NCI-H2029 treated with DMSO at 0.1 percent for 48 hours (cell line): ENCODE results near the gene ANGPT4.
"Not testable (repeated sequence)": the region's sequence is repeated elsewhere in the genome, so short reads cannot be mapped to it uniquely, and the experiment has no call there.

Experiments used
- DNase-seq: peaks from one replicate; lab custom pipeline; 2025; lab: John Stamatoyannopoulos, UW

The ANGPT4 gene

DNA sequence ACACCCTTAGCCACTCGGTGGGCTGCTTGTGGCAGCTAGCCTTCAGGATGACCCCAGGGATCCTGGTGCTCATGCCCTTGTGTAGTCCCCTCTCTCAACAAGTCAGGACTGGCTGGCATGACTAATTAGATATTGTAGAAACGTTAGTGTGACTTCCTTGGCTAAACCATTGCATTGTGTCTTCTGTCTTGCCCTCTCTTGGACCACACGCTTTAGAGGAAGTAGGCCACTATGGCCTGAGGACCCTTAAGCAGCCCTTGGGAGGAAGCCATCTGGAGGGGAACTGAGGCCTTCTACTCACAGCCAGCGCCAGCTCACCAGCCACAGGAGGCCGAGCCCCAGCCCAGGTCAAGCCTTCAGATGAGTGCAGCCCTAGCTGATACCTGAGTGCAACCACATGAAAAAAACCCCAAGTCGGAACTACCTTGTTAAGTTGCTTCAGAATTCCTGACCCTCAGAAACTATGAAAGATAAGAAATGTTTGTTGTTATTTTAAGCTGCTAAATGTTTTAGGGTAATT, 10.1 kb downstream of the ANGPT4 start:
- DNase-seq: no peak

- no peak for DNase-seq
Measured at GRCh38 chr20:905396-905961, 10.7 kb downstream of the ANGPT4 start.

GRCh38 chr20:904039-904545, 12.0 kb downstream of the ANGPT4 start:
- DNase-seq: no peak

GRCh38 chr20:897436-897835, 18.7 kb downstream of the ANGPT4 start:
- DNase-seq: not testable (repeated sequence)

GRCh38 chr20:896501-897025, 19.6 kb downstream of the ANGPT4 start:
- DNase-seq: no peak

GRCh38 chr20:892371-892770, 23.8 kb downstream of the ANGPT4 start:
- not testable (repeated sequence) for DNase-seq

DNA sequence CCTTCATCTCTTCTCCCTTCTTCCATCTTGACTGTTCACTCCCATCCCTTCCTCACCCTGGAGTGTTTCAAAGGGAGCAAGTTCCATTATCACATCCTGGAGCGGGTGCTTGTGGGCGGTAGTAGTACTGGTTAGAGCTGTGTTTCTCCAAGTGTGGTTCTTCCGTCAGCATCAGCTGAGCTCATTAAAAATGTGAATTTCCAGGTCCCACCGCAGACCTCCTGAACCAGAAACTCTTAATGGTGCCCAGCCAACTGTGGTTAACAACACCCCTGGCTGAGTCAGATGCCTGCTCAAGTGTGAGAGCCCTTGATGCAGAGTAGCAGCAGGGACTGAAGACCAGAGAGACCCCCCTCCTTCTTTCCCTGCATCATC, 24.4 kb downstream of the ANGPT4 start:
- no peak for DNase-seq

- DNase-seq: no peak
Measured at GRCh38 chr20:891058-891705, 25.0 kb downstream of the ANGPT4 start.

DNA sequence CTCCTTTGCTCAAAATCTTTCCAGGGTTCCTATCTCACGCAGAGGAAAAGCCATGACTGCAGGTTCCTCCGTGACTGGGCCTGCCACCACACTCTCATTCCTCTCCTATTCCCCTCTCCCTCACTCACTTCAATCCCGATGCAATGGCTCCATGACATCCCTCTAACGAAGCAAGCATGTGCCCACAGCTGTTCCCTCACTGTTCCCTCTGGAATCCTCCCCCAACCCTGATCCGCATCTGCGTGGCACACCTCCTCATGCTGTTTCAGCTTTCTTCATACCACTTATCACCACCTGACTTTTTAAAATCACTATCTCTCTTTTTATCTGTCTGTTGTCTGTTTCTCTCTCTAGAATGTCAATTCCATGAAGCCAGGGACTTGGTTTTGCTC, 25.5 kb downstream of the ANGPT4 start:
- no peak for DNase-seq

- no peak for DNase-seq
Measured at GRCh38 chr20:889932-890463, 26.1 kb downstream of the ANGPT4 start.

DNA sequence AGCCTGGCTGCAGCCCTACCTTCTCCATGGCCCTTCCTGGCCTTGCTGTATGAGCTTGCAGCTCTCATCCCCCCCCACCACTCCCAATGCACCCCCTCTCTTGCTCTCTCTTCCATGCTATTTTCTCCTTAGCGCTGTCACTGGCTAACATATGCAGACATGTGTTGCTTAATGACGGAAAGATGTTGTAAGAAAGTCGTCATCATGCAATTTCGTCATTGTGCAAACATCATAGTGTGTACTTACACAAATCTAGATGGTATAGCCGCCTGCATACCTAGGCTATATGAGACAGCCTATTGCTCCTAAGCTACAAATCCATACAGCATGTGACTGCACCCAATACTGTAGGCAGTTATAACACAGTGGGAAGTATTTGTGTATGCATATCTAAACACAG, 27.0 kb downstream of the ANGPT4 start:
- DNase-seq: no peak

DNA sequence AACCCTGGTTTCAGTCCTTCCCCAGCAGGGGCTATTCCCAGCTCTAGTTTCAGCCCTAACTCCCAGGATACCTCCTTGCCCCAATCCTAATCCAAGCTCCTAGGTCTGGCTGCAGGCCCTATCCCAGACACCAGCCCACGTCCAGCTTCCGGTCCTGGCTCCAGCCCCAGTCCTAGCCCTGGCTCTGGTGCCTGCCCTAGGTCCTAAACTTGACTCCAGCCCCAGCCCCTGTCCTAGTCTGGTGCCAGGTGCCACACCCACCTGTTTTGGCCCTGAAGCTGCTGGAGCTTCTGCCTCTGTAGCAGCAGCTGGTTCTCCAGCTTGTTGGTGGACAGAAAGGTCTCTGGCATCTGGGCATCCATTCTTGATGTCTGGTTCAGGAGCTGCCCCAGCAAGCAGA, 28.1 kb downstream of the ANGPT4 start:
- DNase-seq: no peak

- DNase-seq: no peak
Measured at GRCh38 chr20:887137-887536, 29.0 kb downstream of the ANGPT4 start.

DNA sequence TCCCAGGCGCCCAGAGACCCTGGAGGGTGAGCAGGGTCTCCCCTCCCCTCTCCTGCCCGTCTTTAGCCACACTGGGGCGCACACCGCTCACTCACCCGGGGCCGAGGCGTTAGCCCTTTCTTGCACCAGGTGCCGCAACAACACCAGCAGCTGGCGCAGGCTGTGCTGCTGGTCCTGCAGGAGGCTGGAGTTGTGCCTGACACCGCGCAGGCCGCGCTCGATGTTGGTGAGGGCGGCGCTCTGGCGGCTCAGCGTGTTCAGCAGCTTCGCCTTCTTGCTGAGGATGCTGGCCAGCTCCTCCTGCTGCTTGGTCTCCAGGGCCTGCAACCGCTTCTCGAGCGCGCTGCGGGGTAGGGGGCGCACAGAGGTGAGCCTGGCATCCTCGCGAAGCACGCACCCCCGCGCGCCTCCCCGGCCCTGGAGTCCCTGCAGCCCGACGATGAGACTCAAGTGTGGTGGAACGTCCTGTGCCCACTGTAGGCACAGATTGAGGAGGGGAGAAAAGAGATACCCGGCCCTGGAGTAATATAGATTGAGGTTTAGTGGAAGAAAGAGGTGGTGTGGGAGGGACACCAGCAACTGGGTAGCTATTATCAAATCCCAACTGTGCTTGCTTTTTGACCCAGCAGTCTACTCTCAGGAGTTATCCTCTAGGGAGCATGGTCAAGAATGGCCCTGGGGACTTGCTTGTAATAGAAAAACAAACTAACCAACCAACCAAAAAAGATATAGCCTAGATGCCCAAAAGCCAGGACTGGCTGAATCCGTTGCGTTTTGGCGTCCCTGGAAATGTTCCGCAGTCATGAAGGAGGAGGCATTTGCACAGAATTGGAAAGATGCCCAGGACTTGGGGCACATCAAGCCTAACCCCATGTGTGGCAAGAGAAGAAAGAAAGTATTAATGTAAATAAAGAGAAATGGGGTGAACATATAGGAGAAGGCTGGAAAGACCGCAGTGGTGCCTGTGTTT, 30.9 kb downstream of the ANGPT4 start:
- DNase-seq: no peak

- no peak for DNase-seq
Measured at GRCh38 chr20:881783-882144, 34.4 kb downstream of the ANGPT4 start.

GRCh38 chr20:881051-881782, 34.9 kb downstream of the ANGPT4 start:
- DNase-seq: no peak

DNA sequence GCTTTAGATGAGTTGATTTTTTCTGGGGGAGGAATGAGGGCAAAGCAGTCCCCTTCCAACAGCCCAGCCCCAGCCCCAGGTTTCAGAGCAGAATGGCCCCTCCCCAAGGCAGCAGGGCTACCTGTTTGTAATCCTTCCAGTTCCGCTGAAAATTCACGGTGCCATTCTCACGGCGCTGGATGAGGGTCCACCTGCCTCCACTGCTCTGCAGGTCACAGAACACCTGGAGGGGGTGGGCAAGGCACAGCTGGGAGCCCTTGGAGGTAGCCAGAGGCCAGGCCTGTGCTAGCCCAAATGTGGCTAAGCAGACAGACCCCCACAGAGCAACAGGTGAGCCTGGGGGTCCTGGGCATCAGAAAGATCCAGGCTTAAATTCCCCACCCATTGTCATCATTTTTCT, 36.5 kb downstream of the ANGPT4 start:
- DNase-seq: no peak

- DNase-seq: no peak
Measured at GRCh38 chr20:878511-879307, 37.4 kb downstream of the ANGPT4 start.

DNA sequence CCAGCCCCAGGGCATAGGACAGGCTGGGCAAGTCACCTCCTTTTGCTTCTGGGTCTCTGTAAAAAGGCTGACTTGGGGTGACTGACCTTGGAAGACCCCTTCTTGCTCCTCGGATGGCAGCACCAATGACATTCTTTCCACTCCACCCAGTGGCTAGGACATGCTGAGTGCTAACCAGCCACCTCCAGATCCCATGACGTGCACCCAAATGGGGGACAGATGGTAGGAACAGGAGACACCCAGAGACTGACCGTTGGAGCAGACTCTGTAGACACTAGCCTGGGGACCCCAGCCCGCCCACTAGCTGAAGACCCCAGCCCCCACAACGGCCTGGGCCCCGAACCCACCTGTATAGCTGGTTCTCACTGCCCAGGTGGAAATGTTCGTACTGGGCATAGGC, 38.3 kb downstream of the ANGPT4 start:
- DNase-seq: no peak

DNA sequence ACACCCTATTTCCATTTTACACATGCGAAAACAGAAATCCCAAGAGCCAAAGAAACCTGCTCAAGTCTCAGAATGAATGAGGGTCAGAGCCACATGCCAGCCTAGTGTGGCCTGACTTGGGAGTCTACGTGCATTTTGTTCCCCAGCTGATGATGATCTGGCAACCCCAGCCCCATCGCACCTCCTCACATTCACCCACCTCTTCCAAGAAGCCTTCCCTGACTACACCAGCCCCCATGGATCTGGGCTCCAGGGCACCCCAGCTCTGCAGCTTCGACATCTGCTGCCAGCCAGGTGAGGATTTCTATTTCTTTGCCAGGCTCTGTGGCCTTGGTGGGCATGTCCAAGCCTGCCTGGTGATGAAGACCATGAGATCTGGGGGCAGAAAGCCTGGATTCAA, 41.0 kb downstream of the ANGPT4 start:
- DNase-seq: no peak
